NB4 (cell line): Measurements from ENCODE around the gene HVCN1.
A peak's percentile ranks its signal among the peaks of the same experiment; 100 is the strongest.

Source experiments
- DNase-seq: peaks from one replicate; pipeline ENCODE4 v3.0.0; 2010; ENCODE audit warnings: low read depth
- H3K4me3 ChIP-seq: one replicate; pipeline ENCODE4 v1.5.1; 2011; ENCODE audit warnings: mild to moderate bottlenecking, low read depth, low read length, moderate library complexity
- MYC ChIP-seq: IDR thresholded peaks from 2 replicates; pipeline ENCODE4 v1.6.1; 2011; ENCODE audit warnings: low read depth, low read length
- POLR2A ChIP-seq: IDR thresholded peaks from 2 replicates; pipeline ENCODE4 v1.6.1; 2011; ENCODE audit warnings: mild to moderate bottlenecking; ENCODE audit not compliant: insufficient read length; ENCODE audit errors: extremely low read depth
- TF ChIP-seq, protein P1 (sequence below): IDR thresholded peaks from 2 replicates; pipeline ENCODE4 v1.6.1; 2011; ENCODE audit warnings: low read depth, low read length
- TF ChIP-seq, protein P2 (sequence below): IDR thresholded peaks from one replicate; pipeline ENCODE4 v1.5.1; 2012; ENCODE audit warnings: low read depth, low read length

Gene HVCN1

DNA sequence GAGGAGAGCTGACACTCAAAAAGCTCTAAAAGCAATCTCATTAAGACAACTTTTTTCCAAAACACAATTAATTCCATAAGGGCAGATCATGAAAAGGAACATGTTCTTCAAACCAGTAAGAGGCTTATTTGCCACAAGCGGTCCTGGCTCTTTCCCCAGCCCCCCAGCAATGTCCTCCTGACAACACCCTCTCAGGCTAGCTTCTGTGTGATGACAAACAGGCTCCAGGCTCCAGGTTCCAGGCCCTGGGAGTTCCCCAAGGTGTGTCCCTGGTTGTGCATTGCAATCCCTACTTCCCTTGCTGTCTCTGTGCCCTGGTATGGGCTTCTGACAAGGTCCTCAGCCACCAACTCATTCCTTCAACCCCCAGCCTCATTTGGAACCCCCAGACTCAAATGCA is 8.9 kb downstream of the HVCN1 start:
- TF ChIP-seq, protein P1, sequence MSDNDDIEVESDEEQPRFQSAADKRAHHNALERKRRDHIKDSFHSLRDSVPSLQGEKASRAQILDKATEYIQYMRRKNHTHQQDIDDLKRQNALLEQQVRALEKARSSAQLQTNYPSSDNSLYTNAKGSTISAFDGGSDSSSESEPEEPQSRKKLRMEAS, result no peak
- TF ChIP-seq POLR2A, result no peak
- no peak for TF ChIP-seq MYC
- TF ChIP-seq, protein P2, sequence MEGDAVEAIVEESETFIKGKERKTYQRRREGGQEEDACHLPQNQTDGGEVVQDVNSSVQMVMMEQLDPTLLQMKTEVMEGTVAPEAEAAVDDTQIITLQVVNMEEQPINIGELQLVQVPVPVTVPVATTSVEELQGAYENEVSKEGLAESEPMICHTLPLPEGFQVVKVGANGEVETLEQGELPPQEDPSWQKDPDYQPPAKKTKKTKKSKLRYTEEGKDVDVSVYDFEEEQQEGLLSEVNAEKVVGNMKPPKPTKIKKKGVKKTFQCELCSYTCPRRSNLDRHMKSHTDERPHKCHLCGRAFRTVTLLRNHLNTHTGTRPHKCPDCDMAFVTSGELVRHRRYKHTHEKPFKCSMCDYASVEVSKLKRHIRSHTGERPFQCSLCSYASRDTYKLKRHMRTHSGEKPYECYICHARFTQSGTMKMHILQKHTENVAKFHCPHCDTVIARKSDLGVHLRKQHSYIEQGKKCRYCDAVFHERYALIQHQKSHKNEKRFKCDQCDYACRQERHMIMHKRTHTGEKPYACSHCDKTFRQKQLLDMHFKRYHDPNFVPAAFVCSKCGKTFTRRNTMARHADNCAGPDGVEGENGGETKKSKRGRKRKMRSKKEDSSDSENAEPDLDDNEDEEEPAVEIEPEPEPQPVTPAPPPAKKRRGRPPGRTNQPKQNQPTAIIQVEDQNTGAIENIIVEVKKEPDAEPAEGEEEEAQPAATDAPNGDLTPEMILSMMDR, result no peak
- H3K4me3 ChIP-seq, result no peak overlapping the region
- no peak for DNase-seq

DNA sequence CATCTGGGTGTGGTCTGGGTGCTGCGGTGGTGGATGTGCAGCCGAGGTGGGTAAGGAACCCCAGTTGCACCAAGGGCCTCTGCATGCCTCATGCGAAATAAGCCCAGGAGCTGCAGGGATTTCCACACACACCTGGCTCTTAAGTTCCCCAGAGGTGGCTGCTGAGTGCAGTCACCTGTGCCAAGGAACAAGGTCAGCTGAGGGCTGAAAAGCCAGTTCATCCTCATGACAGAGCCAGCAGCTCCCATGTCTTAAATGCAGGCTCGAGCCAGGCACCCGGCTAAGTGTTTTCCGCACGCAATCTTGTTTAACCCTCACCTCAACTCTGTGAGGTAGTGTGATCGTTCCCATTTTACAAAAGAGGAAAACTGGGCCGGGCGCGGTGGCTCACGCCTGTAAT is 9.7 kb downstream of the HVCN1 start:
- TF ChIP-seq, protein P1, result no peak
- TF ChIP-seq POLR2A, result no peak
- no peak for TF ChIP-seq MYC
- TF ChIP-seq, protein P2, result no peak

DNA sequence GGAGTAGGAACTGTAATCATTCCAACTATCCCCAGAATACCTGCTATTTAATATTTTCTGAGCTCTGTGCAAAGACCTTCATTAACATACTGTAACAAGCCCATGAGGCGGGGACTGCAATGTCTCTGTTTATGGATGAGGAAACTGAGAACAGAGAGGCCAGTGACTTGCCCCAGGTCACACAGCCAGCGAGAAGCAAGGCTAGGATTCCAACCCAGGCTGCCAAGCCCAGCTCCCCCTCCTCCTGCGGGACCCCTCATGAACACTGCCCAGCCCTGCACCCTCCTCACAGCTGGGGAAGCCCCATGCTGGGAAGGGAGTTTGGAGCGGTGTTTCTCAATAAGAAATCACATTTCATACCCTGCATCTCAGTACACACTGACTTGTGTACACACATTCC is 10.9 kb downstream of the HVCN1 start:
- TF ChIP-seq, protein P1, result no peak
- no peak for TF ChIP-seq POLR2A
- TF ChIP-seq, protein P2, result no peak
- no peak for TF ChIP-seq MYC
- H3K4me3 ChIP-seq, result no peak overlapping the region
- no peak for DNase-seq

More for the DNA sequence above, 9.7 kb downstream of the HVCN1 start:
- no peak for DNase-seq
- H3K4me3 ChIP-seq, result no peak overlapping the region

DNA sequence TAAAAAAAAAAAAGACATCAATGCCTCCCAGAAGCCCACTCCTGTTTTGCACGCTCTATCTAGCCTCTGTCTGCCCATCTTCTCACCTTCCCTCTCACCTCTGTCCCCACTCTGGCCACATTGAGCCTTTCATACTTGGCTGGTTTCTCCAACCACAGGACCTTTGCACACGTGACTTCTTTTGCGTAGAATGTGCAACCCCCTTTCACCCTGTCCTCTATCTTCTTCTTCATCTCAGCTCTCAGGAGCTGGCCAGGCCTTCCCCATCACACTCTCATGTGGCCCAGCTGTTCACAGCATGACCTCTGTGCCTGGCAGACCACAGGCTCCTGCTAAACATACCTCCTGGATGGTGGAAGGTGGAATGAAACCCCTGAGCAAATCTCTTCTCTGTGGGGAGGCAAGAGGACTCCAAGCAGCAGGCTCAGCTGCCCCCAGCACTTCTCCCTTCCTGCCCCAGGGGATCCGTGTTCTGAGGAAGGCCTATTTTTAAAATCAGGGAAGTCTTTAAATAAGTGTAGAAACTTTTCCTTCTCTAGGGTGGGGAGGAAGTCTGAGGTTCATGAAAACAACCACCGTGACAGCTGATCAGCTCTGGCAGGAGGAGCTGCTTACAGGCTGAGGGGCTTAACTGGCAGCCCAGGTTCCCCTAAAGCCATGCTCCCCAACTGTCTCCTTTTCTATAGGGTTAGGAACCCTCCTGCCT is 11.6 kb downstream of the HVCN1 start:
- peak; percentile 96 for DNase-seq
- H3K4me3 ChIP-seq, result no peak overlapping the region
- TF ChIP-seq POLR2A, result no peak
- TF ChIP-seq MYC, result peak; percentile 44; the same call in 1 of the 2 replicates
- TF ChIP-seq, protein P2, result no peak
- TF ChIP-seq, protein P1, result peak; percentile 76; the same call in 1 of the 2 replicates

DNA sequence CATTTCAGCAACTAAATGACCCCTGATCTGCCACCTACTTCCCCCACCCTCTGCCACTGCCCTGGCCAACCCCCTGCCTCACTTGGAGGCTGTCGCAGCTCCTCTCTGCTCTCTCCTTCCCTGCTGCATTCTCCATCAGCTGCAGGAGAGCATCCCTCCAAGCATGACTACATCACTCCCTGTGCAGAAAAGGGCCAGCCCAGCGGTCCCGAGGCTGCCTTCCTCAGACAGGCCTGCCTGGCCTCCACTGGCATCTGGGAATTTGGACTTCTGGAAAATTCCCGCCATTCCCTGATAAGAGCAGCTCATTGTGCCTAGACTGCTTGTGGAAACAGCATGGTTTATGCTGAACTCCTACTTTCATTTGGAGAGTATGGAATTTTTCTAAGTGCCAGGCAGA is 12.7 kb downstream of the HVCN1 start:
- TF ChIP-seq, protein P2, result no peak
- TF ChIP-seq MYC (no peak), POLR2A (no peak)
- TF ChIP-seq, protein P1, result no peak
- H3K4me3 ChIP-seq, result no peak overlapping the region
- DNase-seq, result no peak
